Measurements from ENCODE around the gene SCGB3A2. TPM values are rescaled to one million over a fixed set of nuclear protein-coding genes. Genes with fewer than 3 reads are reported as not detected.

SCGB3A2 gene
- total RNA-seq: not detected in 2 replicates

GRCh38 chr5:147878066-147878759, at the start of gene SCGB3A2:
Gene SCGB3A2, plus strand, starts transcription at chr5:147878711. Its CDS starts 93 bp downstream, at chr5:147878804.

GRCh38 chr5:147831465-147831864, 47.0 kb upstream of the SCGB3A2 start, which contains the start of gene SPINK1:
Gene SPINK1, minus strand, starts transcription at chr5:147831671. Its CDS starts 94 bp downstream, at chr5:147831577.

GRCh38 chr5:147906326-147907095, 28.0 kb downstream of the SCGB3A2 start, which contains the start of gene C5orf46:
Gene C5orf46, minus strand, starts transcription at chr5:147906538. Its CDS starts 37 bp downstream, at chr5:147906501.

Other genes with a start within 250 kb of the SCGB3A2 start
- 9.2 and 14.1 TPM in 2 replicates for gene JAKMIP2, start 96.0 kb upstream of the SCGB3A2 start, total RNA-seq
- not detected in 2 replicates for gene SPINK1, start 47.0 kb upstream of the SCGB3A2 start, total RNA-seq
- not detected in 2 replicates for gene C5orf46, start 27.8 kb downstream of the SCGB3A2 start, total RNA-seq
- not detected in 2 replicates for gene SPINK5, start 185.3 kb downstream of the SCGB3A2 start, total RNA-seq

Measured in bronchus fibroblast of lung (primary cell).